ENCODE measurements around the gene SUCLG1.

- no peak for TF ChIP-seq MEIS1 (CRISPR knock-in tag; IDR thresholded peaks at IDR 0.05; ENCODE audit: borderline replicate concordance)
- no peak; the same call in 1 of the 2 replicates for TF ChIP-seq CTCF (tag by site-specific recombination; IDR thresholded peaks at IDR 0.05)
- TF ChIP-seq KLF1 (tag by site-specific recombination; IDR thresholded peaks at IDR 0.05): no peak
- TF ChIP-seq IKZF3 (tag by site-specific recombination; IDR thresholded peaks at IDR 0.05): no peak
- no peak for TF ChIP-seq ZNF16 (tag by site-specific recombination; IDR thresholded peaks at IDR 0.05; ENCODE audit: low read depth)
- TF ChIP-seq YY1 (tag by site-specific recombination; IDR thresholded peaks at IDR 0.05): no peak
- no peak for TF ChIP-seq ZNF530 (tag by site-specific recombination; IDR thresholded peaks at IDR 0.05; ENCODE audit: low read depth)
- no peak for TF ChIP-seq ZNF670 (tag by site-specific recombination; IDR thresholded peaks at IDR 0.05; ENCODE audit: low read depth)
- no peak for TF ChIP-seq ZNF585B (tag by site-specific recombination; IDR thresholded peaks at IDR 0.05)
- no peak for TF ChIP-seq ZBTB21 (tag by site-specific recombination; IDR thresholded peaks at IDR 0.05)
- TF ChIP-seq ZNF280D (tag by site-specific recombination; IDR thresholded peaks at IDR 0.05): no peak
These were observed 36.6 kb upstream of the SUCLG1 start for GRCh38 chr2:84495539-84496146.

All from HEK293 (cell line).